PFSK-1 (cell line): ENCODE data around the gene CEP104.

Experiments used
- FOXP2 ChIP-seq: optimal IDR thresholded peaks from 2 replicates; pipeline ENCODE3; 2011; ENCODE audit warnings: borderline replicate concordance, control low read depth, inconsistent platforms; ENCODE audit not compliant: insufficient read depth; ENCODE audit errors: extremely low read length, extremely low read depth
- POLR2AphosphoS5 ChIP-seq: IDR thresholded peaks from 2 replicates; pipeline ENCODE4 v1.6.1; 2012; ENCODE audit warnings: low read depth, mild to moderate bottlenecking, control low read depth, low read length, moderate library complexity
- REST ChIP-seq, 2 experiments: IDR thresholded peaks; 2 replicates each; pipeline versions ENCODE4 v1.6.1 to v1.8.0; 2011 to 2012; ENCODE audit warnings: low read depth in 2 of 2, low read length in 2 of 2, control low read depth in 1 of 2, inconsistent platforms in 1 of 2, mild to moderate bottlenecking in 1 of 2, moderate library complexity in 1 of 2; ENCODE audit not compliant: insufficient read depth in 1 of 2
- TAF1 ChIP-seq: IDR thresholded peaks from 2 replicates; pipeline ENCODE4 v1.6.1; 2012; ENCODE audit warnings: low read length, control low read depth, borderline replicate concordance; ENCODE audit not compliant: insufficient read depth

- no peak for TF ChIP-seq POLR2AphosphoS5
- no peak for TF ChIP-seq TAF1
- TF ChIP-seq REST (IDR thresholded peaks at IDR 0.05; ENCODE audit: insufficient read depth in 1 of 2, low read depth in 2 of 2, low read length in 2 of 2), result no peak
- no peak for TF ChIP-seq FOXP2
Measured at GRCh38 chr1:3827813-3828307, 29.2 kb downstream of the CEP104 start.
